HEK293T (cell line): ENCODE measurements around the gene CROT.

ENCODE experiments used
- BHLHE40 ChIP-seq: fragments of 450-650 bp; IDR thresholded peaks from 2 replicates; pipeline ENCODE4 v1.6.1; 2016; ENCODE audit warnings: mild to moderate bottlenecking, moderate library complexity, borderline replicate concordance
- FOXK2 ChIP-seq: fragments of 450-650 bp; IDR thresholded peaks from 2 replicates; pipeline ENCODE4 v1.6.1; 2016; ENCODE audit warnings: mild to moderate bottlenecking
- FOXM1 ChIP-seq: fragments of 450-650 bp; IDR thresholded peaks from 2 replicates; pipeline ENCODE4 v1.6.1; 2017; ENCODE audit warnings: mild to moderate bottlenecking, borderline replicate concordance

DNA sequence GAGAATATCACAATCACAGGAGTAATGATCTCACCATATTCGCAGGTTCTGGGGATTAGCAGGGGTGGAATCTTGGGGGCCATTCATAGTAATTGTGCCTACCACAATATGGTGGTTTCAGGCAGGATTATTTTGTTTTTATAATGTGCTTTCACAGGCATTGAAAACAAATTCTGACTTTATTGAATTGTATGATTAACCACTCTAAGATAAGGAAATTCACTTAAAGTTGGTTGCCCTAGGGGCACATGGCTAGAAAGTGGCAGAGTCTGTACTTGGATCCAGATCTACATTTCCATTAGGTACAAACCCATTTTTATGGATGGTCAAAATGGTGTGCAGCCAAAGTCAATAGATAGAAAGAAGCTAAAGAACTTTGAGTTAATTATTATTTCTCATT is 1.7 kb downstream of the CROT start:
- TF ChIP-seq FOXM1 (no peak), BHLHE40 (no peak), FOXK2 (no peak)
